Measurements from ENCODE around the gene SH3RF3. TPM values are rescaled to one million over a fixed set of nuclear protein-coding genes. Genes with fewer than 3 reads are reported as not detected.

Gene SH3RF3
- total RNA-seq, 2 donors from 2014 or later: 8.0 to 8.8 TPM

DNA sequence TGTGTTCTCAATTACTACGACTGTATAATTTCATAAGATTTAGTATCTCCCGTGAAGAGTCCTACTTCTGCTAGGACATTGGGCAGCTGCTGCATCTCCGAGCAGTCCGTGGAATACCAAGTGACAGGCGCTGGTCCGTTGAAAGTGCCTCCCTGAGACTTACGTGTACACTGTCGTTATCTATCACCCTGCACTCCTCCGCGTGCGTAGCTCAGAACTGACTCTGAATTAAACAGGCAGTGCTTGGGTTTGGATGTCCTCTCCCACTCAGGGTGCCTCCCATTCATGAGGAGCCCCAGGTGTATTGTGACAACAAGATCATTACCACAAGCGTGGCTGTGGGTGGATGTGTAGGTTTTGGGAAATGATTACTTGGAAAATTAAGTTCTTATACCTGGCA is 148.4 kb downstream of the SH3RF3 start:
- H3K27ac ChIP-seq: no peak overlapping the region
- no peaks in the 10 kb centered on the region for H3K27me3 ChIP-seq
- no peaks in the 10 kb centered on the region for H3K36me3 ChIP-seq
- H3K4me1 ChIP-seq: peaks cover 0 to 3% of the 10 kb centered on the region in 2 donors
- no peak overlapping the region for H3K4me3 ChIP-seq
- H3K9me3 ChIP-seq: no peaks in the 10 kb centered on the region
- DNase-seq (ENCODE audit: low spot score): no peak
- TF ChIP-seq, protein P1, sequence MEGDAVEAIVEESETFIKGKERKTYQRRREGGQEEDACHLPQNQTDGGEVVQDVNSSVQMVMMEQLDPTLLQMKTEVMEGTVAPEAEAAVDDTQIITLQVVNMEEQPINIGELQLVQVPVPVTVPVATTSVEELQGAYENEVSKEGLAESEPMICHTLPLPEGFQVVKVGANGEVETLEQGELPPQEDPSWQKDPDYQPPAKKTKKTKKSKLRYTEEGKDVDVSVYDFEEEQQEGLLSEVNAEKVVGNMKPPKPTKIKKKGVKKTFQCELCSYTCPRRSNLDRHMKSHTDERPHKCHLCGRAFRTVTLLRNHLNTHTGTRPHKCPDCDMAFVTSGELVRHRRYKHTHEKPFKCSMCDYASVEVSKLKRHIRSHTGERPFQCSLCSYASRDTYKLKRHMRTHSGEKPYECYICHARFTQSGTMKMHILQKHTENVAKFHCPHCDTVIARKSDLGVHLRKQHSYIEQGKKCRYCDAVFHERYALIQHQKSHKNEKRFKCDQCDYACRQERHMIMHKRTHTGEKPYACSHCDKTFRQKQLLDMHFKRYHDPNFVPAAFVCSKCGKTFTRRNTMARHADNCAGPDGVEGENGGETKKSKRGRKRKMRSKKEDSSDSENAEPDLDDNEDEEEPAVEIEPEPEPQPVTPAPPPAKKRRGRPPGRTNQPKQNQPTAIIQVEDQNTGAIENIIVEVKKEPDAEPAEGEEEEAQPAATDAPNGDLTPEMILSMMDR (IDR thresholded peaks at IDR 0.05): no peak

DNA sequence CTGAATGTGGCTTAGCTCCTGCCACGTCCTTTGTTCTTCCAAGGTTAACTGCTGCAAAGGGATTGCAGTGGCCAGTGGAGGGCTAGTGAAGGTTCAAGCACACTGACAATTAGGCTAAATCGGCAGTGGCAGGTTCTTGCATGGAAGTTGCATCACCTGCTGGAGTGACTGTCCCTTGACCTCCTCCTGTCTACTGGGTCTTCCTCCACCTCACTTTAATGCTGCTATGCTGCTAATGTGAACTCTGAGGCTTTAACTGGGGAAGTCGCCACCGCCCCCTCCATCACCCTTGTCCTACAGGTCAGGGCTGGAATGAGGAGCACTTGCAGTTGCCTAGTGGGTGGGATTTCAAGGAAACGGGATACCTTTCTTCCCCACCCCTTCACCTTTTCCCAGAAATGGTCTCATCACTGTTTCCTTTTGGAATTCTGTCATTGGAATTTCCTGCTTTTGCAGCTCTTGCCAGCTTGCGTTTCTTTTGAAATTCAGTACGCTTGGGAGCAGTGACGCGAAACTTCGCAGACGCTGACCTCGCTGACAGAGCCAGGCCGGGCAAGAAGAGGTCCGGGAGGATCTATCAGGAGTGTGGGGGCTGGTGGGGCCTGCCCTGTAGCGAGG is 150.3 kb downstream of the SH3RF3 start:
- H3K27me3 ChIP-seq: no peaks in the 10 kb centered on the region
- H3K9me3 ChIP-seq: no peaks in the 10 kb centered on the region
- TF ChIP-seq, protein P1 (IDR thresholded peaks at IDR 0.05): no peak
- no peak overlapping the region for H3K27ac ChIP-seq
- peaks cover 0 to 13% of the 10 kb centered on the region in 2 donors for H3K4me1 ChIP-seq
- H3K4me3 ChIP-seq: no peak overlapping the region
- no peak for DNase-seq (ENCODE audit: low spot score)
- no peaks in the 10 kb centered on the region for H3K36me3 ChIP-seq

DNA sequence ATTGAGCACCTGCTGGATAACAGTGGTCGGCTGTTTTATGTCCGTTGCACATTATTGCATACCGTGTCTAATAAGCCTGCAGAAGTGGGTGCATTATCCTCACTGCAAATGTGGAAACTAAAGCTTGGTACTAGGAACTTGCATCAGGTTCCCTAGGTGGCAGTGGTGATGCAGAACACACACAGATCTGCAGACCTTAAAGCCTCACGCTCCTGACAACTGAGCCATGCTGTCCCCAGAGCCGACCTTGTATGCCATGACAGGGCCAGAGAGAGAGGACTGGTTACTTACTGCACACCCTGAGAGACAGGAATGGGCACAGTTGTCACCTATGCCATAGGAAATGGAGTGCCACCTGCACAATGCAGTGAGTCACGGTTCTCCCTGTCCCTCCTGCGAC is 151.8 kb downstream of the SH3RF3 start:
- Histone ChIP-seq H3K27me3 (no peaks in the 10 kb centered on the region), H3K36me3 (no peaks in the 10 kb centered on the region), H3K9me3 (no peaks in the 10 kb centered on the region), H3K4me1 (peaks cover 0 to 28% of the 10 kb centered on the region in 2 donors), H3K4me3 (no peak overlapping the region), H3K27ac (no peak overlapping the region)
- TF ChIP-seq, protein P1 (IDR thresholded peaks at IDR 0.05): peak in 1 of 2 donors; percentile 13
- DNase-seq (ENCODE audit: low spot score): no peak

DNA sequence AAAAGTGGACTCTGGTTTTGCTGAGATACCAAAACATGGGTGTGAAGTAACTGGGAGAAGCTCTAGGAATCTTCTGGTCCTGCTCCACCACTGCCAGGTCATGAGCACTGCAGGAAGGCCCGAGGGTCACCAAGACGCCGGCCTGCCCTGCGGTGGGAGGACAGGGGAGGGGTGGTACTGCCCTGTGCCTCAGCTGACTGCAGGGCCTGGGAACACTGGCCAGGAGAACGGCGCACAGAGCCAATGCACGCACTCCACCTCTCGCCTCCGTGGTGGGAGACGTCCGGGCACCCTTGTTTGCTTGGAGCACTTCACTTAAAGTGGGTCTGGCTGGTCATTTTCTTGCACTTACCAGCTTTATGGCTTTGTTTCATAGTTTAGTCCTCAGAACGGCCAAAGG is 153.4 kb downstream of the SH3RF3 start:
- H3K4me1 ChIP-seq: peaks cover 0 to 34% of the 10 kb centered on the region in 2 donors
- no peaks in the 10 kb centered on the region for H3K36me3 ChIP-seq
- TF ChIP-seq, protein P1 (IDR thresholded peaks at IDR 0.05): no peak
- no peaks in the 10 kb centered on the region for H3K9me3 ChIP-seq
- no peak overlapping the region for H3K27ac ChIP-seq
- DNase-seq (ENCODE audit: low spot score): no peak
- no peak overlapping the region for H3K4me3 ChIP-seq
- H3K27me3 ChIP-seq: no peaks in the 10 kb centered on the region

DNA sequence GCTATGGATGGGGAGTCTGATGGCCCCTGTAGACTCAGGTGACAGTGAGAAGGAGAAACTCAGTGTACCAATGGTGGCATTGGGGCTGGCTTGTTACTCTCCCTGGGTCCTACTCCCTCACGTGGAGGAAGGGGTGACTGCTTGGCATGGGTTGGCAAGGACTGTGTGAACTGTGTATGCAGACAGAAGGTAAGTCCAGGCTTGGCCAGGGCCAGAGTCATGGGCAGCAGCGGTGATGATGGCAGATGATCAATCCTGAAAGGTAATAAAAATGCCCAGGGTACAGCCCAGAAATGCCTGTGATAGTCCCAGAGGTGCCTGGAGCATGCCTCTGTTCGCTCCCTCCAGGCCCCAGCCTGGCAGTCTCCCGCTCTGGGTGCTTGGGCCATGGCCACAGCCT is 153.9 kb downstream of the SH3RF3 start:
- TF ChIP-seq, protein P1 (IDR thresholded peaks at IDR 0.05): no peak
- H3K4me1 ChIP-seq: peaks cover 0 to 34% of the 10 kb centered on the region in 2 donors

DNA sequence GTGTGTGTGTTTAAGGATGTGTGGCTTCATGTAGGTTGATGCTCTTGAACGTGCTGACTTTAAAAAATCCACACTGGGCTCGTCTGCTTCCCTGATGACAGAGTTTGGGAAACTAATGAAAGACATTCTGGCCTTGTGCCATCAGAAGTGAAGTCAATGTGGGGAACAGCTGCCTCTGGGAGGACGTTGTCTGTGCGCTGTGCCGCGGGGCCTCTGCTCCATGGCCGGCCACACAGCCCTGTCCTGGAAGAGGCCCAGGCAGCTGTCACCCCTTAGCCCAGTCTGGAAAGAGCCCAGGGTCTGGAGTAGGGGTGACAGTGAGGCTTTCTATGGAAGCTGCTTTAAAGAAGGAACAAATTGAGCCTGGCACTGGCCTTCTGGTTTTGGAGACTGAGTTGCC is 155.8 kb downstream of the SH3RF3 start:
- no peak for DNase-seq (ENCODE audit: low spot score)

More for the DNA sequence above, 153.9 kb downstream of the SH3RF3 start:
- Histone ChIP-seq H3K9me3 (no peaks in the 10 kb centered on the region), H3K27ac (no peak overlapping the region), H3K4me3 (no peak overlapping the region), H3K27me3 (no peaks in the 10 kb centered on the region), H3K36me3 (no peaks in the 10 kb centered on the region)
- DNase-seq (ENCODE audit: low spot score): no peak

More for the DNA sequence above, 155.8 kb downstream of the SH3RF3 start:
- Histone ChIP-seq H3K36me3 (no peaks in the 10 kb centered on the region), H3K27ac (no peak overlapping the region), H3K9me3 (no peaks in the 10 kb centered on the region), H3K4me3 (no peak overlapping the region), H3K4me1 (peaks cover 0 to 43% of the 10 kb centered on the region in 2 donors), H3K27me3 (no peaks in the 10 kb centered on the region)
- TF ChIP-seq, protein P1 (IDR thresholded peaks at IDR 0.05): no peak
